Muscle of arm (tissue), 12 donors: Measurements from ENCODE around the gene HCK. TPM values are rescaled to one million over a fixed set of nuclear protein-coding genes. Genes with fewer than 3 reads are reported as not detected.
"Not testable (repeated sequence)": the region's sequence is repeated elsewhere in the genome, so short reads cannot be mapped to it uniquely, and the experiment has no call there.

Experiments
- DNase-seq: peaks from one replicate; pipeline ENCODE4 v3.0.0-alpha.2; 2013
- polyA plus RNA-seq, 12 donors: library from polyadenylated mRNA; unstranded; fragments of 120-200 nt; gene quantifications; one replicate each; pipeline ENCODE4 v1.2.1, GENCODE V29; 2013; ENCODE audit not compliant: insufficient read length in 12 of 12

The HCK gene
- polyA plus RNA-seq, 12 donors: 2.9 to 9.2 (median 3.8) TPM; not detected in 1

GRCh38 chr20:32089637-32090362 lies 37.8 kb downstream of the HCK start:
- DNase-seq: no peak

GRCh38 chr20:32091888-32092346 lies 39.9 kb downstream of the HCK start:
- DNase-seq: peak; percentile 40

- no peak for DNase-seq
These were observed 46.7 kb downstream of the HCK start for GRCh38 chr20:32098786-32099185.

GRCh38 chr20:32108814-32109391 lies 56.9 kb downstream of the HCK start:
- no peak for DNase-seq

GRCh38 chr20:32109392-32110172 lies 57.5 kb downstream of the HCK start, which contains the start of gene TM9SF4:
TM9SF4 (plus strand) TSS chr20:32109714; CDS start chr20:32109741, 27 bp downstream.
- DNase-seq: peak; percentile 96

GRCh38 chr20:32110173-32110704 lies 58.2 kb downstream of the HCK start:
- DNase-seq: no peak

GRCh38 chr20:32110727-32111126 lies 58.7 kb downstream of the HCK start:
- DNase-seq: no peak

- DNase-seq: no peak
These were observed 59.2 kb downstream of the HCK start for GRCh38 chr20:32111156-32111686.

GRCh38 chr20:32111753-32112152 lies 59.7 kb downstream of the HCK start:
- DNase-seq: no peak

- no peak for DNase-seq
These were observed 60.8 kb downstream of the HCK start for GRCh38 chr20:32112841-32113240.

- no peak for DNase-seq
These were observed 61.7 kb downstream of the HCK start for GRCh38 chr20:32113591-32114260.

GRCh38 chr20:32114305-32114960 lies 62.4 kb downstream of the HCK start:
- no peak for DNase-seq

- DNase-seq: no peak
These were observed 63.2 kb downstream of the HCK start for GRCh38 chr20:32115211-32115767.

- DNase-seq: no peak
These were observed 64.1 kb downstream of the HCK start for GRCh38 chr20:32116079-32116521.

- not testable (repeated sequence) for DNase-seq
These were observed 64.8 kb downstream of the HCK start for GRCh38 chr20:32116796-32117195.

- DNase-seq: not testable (repeated sequence)
These were observed 66.4 kb downstream of the HCK start for GRCh38 chr20:32118427-32118826.

- no peak for DNase-seq
These were observed 67.7 kb downstream of the HCK start for GRCh38 chr20:32119734-32120133.

GRCh38 chr20:32121908-32122307 lies 69.9 kb downstream of the HCK start:
- not testable (repeated sequence) for DNase-seq

- DNase-seq: no peak
These were observed 71.0 kb downstream of the HCK start for GRCh38 chr20:32123088-32123487.

- no peak for DNase-seq
These were observed 72.9 kb downstream of the HCK start for GRCh38 chr20:32124916-32125454.
